OCI-LY7 (cell line): Measurements from ENCODE around the gene CHM. TPM values are rescaled to one million over a fixed set of nuclear protein-coding genes. Genes with fewer than 3 reads are reported as not detected.
"Not testable (repeated sequence)": the region's sequence is repeated elsewhere in the genome, so short reads cannot be mapped to it uniquely, and the experiment has no call there.

ENCODE experiments used
- BruUV-seq: library from RNA; stranded (reverse); fragments of 400-500 nt; replicated peaks from 2 replicates; lab custom pipeline; 2021; lab: Mats Ljungman, UMichigan
- CTCF ChIA-PET: fragments of 300-600 bp; sonication (Branson Sonifier 250); formaldehyde crosslinking; loops from one replicate; lab custom pipeline; 2022; ENCODE audit warnings: antibody characterized with exemption; ENCODE audit not compliant: unreplicated experiment; lab: Charles Lee
- POLR2A ChIA-PET: fragments of 300-600 bp; sonication (Branson Sonifier 250); formaldehyde crosslinking; loops from one replicate; lab custom pipeline; 2022; ENCODE audit warnings: antibody characterized with exemption; lab: Charles Lee
- DNase-seq: peaks from one replicate; pipeline ENCODE4 v3.0.0-alpha.2; 2015; ENCODE audit warnings: low spot score
- H2AFZ ChIP-seq: fragments of 200-600 bp; sonication (generic), shearing (Covaris generic); 2 replicates; pipeline ENCODE4 v1.6.1; 2014; ENCODE audit warnings: mild to moderate bottlenecking, antibody characterized with exemption, low read length, moderate library complexity
- H3K27ac ChIP-seq: fragments of 200-600 bp; sonication (generic); 2 replicates; pipeline ENCODE4 v1.5.1; 2014; ENCODE audit warnings: mixed run types, low read depth, mild to moderate bottlenecking, moderate library complexity, low read length, inconsistent platforms; ENCODE audit not compliant: poor library complexity, severe bottlenecking
- H3K36me3 ChIP-seq: fragments of 200-600 bp; sonication (generic); 2 replicates; pipeline ENCODE4 v1.6.1; 2014; ENCODE audit warnings: mild to moderate bottlenecking, antibody characterized with exemption, low read length, moderate library complexity, mixed read lengths; ENCODE audit not compliant: insufficient read depth
- H3K4me1 ChIP-seq: fragments of 200-600 bp; sonication (generic); 2 replicates; pipeline ENCODE4 v1.5.1; 2014; ENCODE audit warnings: mild to moderate bottlenecking, low read length; ENCODE audit not compliant: insufficient read depth, poor library complexity, severe bottlenecking
- H3K4me2 ChIP-seq: fragments of 200-600 bp; sonication (generic); 2 replicates; pipeline ENCODE4 v1.6.1; 2014; ENCODE audit warnings: mild to moderate bottlenecking, low read length
- H3K4me3 ChIP-seq: fragments of 200-600 bp; sonication (generic); 2 replicates; pipeline ENCODE4 v1.5.1; 2014; ENCODE audit warnings: mild to moderate bottlenecking, low read depth, low read length; ENCODE audit not compliant: poor library complexity, severe bottlenecking
- H3K79me2 ChIP-seq: fragments of 200-600 bp; sonication (generic); 2 replicates; pipeline ENCODE4 v1.6.1; 2016; ENCODE audit warnings: low read depth, mild to moderate bottlenecking, low read length, moderate library complexity, mixed read lengths; ENCODE audit not compliant: insufficient read depth
- H3K9me2 ChIP-seq: fragments of 200-600 bp; sonication (generic); 2 replicates; pipeline ENCODE4 v1.6.1; 2016; ENCODE audit warnings: mild to moderate bottlenecking, low read length, mixed read lengths; ENCODE audit not compliant: insufficient read depth
- H3K9me3 ChIP-seq: fragments of 200-600 bp; sonication (generic); 2 replicates; pipeline ENCODE4 v1.6.1; 2014; ENCODE audit warnings: mild to moderate bottlenecking, mixed run types, low read length, mixed read lengths
- H4K20me1 ChIP-seq: fragments of 200-600 bp; sonication (generic); 2 replicates; pipeline ENCODE4 v1.6.1; 2014; ENCODE audit warnings: mild to moderate bottlenecking, antibody characterized with exemption, low read length, moderate library complexity, mixed read lengths; ENCODE audit not compliant: insufficient read depth
- CTCF ChIP-seq: fragments of 200-600 bp; sonication (generic); conservative IDR thresholded peaks from 2 replicates; pipeline ENCODE4 v1.5.1; 2014; ENCODE audit warnings: mild to moderate bottlenecking, antibody characterized with exemption, low read length, moderate library complexity, mixed read lengths
- EZH2phosphoT487 ChIP-seq: fragments of 200-600 bp; sonication (generic); IDR thresholded peaks from 2 replicates; pipeline ENCODE4 v1.6.1; 2018; ENCODE audit warnings: low read depth, borderline replicate concordance, mild to moderate bottlenecking, mixed run types, antibody characterized with exemption, low read length, moderate library complexity, mixed read lengths
- intact Hi-C: fragments of 100-400 bp; cut with micrococcal nuclease; formaldehyde crosslinking; loops from one replicate; pipeline ENCODE4 v1.10.0; 2022; ENCODE audit not compliant: unreplicated experiment
- total RNA-seq, 2 experiments: library from RNA; depleted of rRNA in 1 of 2; stranded (reverse); fragments of >200 nt in 1 of 2; shearing (Covaris generic) in 1 of 2; gene quantifications; 2 replicates each; pipeline ENCODE4 v1.2.3, GENCODE V29; 2014 to 2022

CHM gene
- total RNA-seq, 2 experiments from 2014 or later, result 4.8 to 15.7 TPM

- H3K4me3 ChIP-seq, H3K9me3 ChIP-seq, BruUV-seq, intact Hi-C loops, H3K79me2 ChIP-seq, H3K27ac ChIP-seq, H3K9me2 ChIP-seq, H3K4me1 ChIP-seq, H2AFZ ChIP-seq, H4K20me1 ChIP-seq, DNase-seq, H3K36me3 ChIP-seq, CTCF ChIA-PET, POLR2A ChIA-PET, H3K4me2 ChIP-seq: not testable (repeated sequence)
Measured at GRCh38 chrX:86007891-86008290, 39.5 kb downstream of the CHM start.

- no TSS peak for BruUV-seq
Measured at GRCh38 chrX:86002076-86002896, 45.1 kb downstream of the CHM start.

DNA sequence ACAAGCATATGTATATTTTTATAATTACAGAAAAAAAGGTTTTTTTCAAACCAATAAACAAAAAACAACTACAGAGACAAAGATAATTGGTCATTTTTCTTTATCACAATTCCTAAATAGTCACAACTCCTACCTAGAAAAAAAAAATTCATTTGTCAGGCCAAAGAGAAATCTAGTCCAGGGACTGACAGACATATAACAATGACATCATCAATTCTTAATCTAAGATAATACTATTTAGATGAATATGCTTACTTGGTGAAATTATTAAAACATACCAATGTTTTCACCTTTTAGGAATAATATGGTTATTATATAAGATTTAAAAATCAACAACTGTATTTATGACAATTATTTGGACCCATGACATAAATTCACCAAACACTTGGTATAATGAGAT, 48.4 kb downstream of the CHM start:
- Histone ChIP-seq H3K4me1 (no peaks in the 10 kb centered on the region), H3K36me3 (no peaks in the 10 kb centered on the region), H3K4me3 (no peak overlapping the region), H4K20me1 (no peaks in the 10 kb centered on the region), H2AFZ (no peak overlapping the region), H3K79me2 (no peaks in the 10 kb centered on the region), H3K4me2 (no peak overlapping the region), H3K9me2 (no peaks in the 10 kb centered on the region), H3K27ac (no peak overlapping the region), H3K9me3 (no peaks in the 10 kb centered on the region)
- intact Hi-C loops, result no loop called here
- ChIA-PET CTCF (no interaction called here), POLR2A (no interaction called here)
- no TSS peak for BruUV-seq
- DNase-seq, result no peak
- no peak for TF ChIP-seq CTCF
- TF ChIP-seq EZH2phosphoT487, result no peak

More at GRCh38 chrX:86002076-86002896, 45.1 kb downstream of the CHM start:
- no peaks in the 10 kb centered on the region for H3K79me2 ChIP-seq
- no peaks in the 10 kb centered on the region for H3K36me3 ChIP-seq
- H3K4me3 ChIP-seq, result no peak overlapping the region
- no peak overlapping the region for H2AFZ ChIP-seq
- TF ChIP-seq EZH2phosphoT487, result no peak
- TF ChIP-seq CTCF, result no peak
- no peak for DNase-seq
- ChIA-PET POLR2A (no interaction called here), CTCF (no interaction called here)
- H3K9me3 ChIP-seq, result no peaks in the 10 kb centered on the region
- intact Hi-C loops, result no loop called here
- no peak overlapping the region for H3K4me2 ChIP-seq
- H3K4me1 ChIP-seq, result no peaks in the 10 kb centered on the region
- no peak overlapping the region for H3K27ac ChIP-seq
- H4K20me1 ChIP-seq, result no peaks in the 10 kb centered on the region
- H3K9me2 ChIP-seq, result no peaks in the 10 kb centered on the region
